ENCODE results near the gene IFIT1B.

The IFIT1B gene

DNA sequence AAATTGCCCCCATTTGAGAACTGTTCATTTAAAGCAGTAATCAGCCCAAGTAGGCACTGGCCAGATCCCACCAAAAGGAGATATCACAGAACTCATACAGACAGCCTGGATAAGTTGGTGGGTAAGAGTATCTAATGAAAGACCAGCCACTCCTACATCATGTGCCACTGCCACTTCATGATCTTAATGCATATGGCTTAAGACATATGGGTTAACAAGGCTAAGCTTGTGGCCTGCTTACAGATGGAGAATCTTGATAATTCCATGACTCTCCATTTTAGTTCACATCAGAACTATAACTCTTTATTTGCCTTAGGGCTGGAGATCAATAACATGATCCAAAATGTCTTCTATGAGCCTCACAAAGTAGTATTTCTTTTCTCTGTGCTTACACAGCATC is 6.8 kb upstream of the IFIT1B start:
- H3K4me3 ChIP-seq (ENCODE audit: low read length): no peak overlapping the region
- DNase-seq (ENCODE audit: low read depth): no peak
- TF ChIP-seq, protein P1, sequence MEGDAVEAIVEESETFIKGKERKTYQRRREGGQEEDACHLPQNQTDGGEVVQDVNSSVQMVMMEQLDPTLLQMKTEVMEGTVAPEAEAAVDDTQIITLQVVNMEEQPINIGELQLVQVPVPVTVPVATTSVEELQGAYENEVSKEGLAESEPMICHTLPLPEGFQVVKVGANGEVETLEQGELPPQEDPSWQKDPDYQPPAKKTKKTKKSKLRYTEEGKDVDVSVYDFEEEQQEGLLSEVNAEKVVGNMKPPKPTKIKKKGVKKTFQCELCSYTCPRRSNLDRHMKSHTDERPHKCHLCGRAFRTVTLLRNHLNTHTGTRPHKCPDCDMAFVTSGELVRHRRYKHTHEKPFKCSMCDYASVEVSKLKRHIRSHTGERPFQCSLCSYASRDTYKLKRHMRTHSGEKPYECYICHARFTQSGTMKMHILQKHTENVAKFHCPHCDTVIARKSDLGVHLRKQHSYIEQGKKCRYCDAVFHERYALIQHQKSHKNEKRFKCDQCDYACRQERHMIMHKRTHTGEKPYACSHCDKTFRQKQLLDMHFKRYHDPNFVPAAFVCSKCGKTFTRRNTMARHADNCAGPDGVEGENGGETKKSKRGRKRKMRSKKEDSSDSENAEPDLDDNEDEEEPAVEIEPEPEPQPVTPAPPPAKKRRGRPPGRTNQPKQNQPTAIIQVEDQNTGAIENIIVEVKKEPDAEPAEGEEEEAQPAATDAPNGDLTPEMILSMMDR (conservative IDR thresholded peaks at IDR 0.05; ENCODE audit: low read length): no peak

DNA sequence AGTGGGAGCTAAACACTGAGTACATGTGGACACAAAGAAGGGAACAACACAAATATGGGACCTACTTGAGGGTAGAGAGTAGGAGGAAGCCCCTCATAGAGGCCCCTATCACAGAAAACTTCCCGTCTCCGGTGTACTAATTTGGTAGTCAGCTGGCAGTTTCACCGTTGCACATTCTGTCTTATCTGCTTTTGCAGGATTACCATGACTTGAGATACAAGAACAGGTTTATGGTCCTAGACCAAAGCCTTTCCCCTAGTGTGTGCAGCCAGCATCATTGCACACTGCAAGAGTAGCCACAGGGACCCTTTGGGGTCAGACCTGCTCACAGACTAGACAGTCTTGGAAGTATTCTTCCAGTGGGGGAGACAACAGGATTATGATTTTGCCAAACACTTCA is 5.9 kb upstream of the IFIT1B start:
- H3K4me3 ChIP-seq (ENCODE audit: low read length): no peak overlapping the region
- no peak for DNase-seq (ENCODE audit: low read depth)
- TF ChIP-seq, protein P1 (conservative IDR thresholded peaks at IDR 0.05; ENCODE audit: low read length): no peak

DNA sequence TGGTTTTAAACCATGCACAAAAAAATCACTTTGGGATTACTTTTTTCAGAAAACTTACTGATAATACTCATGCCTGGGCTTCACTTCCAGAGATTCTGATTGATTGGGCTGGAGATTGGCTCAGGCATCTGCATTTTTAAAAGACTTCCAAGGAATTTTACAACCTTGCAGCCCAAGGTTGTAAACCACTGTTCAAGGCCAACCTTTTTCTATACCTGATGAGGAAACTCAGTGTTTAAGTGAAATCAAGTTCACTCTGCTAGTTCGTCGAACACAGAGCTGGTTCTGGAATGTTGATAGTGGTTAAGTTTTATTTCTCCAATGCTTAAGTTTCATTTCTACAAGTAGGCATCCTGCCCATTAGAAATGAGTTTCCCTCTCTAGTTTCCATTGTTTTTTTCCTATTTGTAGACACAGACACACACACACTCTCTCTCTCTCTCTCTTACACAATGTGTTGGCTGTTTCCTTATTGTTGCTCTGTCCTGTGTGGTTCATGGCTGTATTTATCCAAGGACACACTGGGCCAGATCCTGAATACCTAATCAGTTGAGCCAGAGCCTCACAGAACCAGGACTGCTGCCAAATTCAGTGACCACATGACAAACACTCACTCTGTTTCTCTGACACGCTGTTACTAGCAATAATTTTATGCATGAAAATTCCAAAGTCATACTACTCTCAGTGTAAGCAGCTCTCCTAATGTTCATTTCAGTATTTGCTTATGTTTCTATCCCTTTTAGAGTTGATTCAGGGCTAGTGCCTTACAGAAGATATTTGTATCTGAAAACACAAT is 3.7 kb upstream of the IFIT1B start:
- TF ChIP-seq, protein P1 (conservative IDR thresholded peaks at IDR 0.05; ENCODE audit: low read length): no peak
- DNase-seq (ENCODE audit: low read depth): peak; percentile 99
- peak overlapping the region; percentile 3; the same call in 1 of the 2 replicates for H3K4me3 ChIP-seq (ENCODE audit: low read length)

DNA sequence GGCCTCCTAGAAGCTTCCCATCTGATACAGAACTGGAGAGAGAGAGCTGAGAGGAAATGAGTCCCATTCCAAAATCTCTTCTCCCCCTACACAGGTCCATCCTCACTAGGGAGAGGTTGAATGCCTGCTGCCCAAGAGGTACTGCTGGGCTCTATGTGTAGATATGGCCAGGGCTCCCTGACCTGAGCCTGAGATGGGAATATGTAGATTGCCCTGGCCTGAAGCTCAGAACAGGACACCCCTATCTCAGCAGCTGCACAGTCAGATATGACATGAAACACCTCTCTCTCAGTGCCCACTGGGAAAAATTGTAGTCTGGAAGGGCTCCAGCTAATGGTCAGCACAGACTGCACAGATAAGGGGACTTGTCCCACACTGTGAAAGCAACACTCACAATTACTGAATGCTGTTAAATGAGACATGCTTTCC is 3.1 kb upstream of the IFIT1B start:
- no peak for DNase-seq (ENCODE audit: low read depth)
- no peak overlapping the region for H3K4me3 ChIP-seq (ENCODE audit: low read length)
- TF ChIP-seq, protein P1 (conservative IDR thresholded peaks at IDR 0.05; ENCODE audit: low read length): no peak

DNA sequence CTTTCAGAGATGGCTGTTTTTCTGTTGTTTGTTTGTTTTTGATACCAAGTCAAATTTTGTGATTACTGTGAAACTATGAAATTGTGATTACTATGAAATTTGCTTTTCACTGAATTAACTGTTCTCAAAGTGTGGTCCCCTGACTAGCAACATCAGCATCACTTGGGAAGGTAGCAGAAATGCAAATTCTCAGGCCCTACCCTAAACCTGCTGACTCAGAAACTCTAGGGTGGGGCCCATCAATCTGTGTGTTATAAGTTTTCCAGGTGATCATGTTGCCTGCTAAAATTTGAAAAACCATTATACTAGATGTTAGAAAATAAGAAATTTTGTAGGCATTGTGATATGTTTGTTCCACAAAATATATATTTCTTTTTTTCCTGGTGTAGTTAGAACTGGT is 1.2 kb downstream of the IFIT1B start:
- TF ChIP-seq, protein P1 (conservative IDR thresholded peaks at IDR 0.05; ENCODE audit: low read length): no peak
- DNase-seq (ENCODE audit: low read depth): no peak
- H3K4me3 ChIP-seq (ENCODE audit: low read length): no peak overlapping the region

DNA sequence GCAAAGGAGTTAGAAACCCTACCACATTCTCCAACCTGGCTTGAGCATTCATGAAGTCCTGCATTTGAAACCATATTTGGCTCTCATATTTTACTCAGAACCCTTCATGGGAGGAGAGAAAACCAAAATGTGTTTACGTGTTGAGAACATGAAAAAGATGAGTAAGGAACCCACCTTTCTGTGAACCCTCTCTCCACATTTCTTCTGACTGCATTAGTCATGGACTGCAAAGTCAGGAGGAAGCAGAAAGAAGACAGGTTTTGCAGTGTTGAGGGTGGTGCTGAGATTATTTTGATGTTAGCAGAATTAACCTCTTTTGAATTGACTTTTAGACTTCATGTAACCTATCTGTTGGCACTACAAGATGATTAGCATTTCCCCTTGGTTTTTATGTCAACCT is 4.9 kb downstream of the IFIT1B start:
- H3K4me3 ChIP-seq (ENCODE audit: low read length): no peak overlapping the region
- TF ChIP-seq, protein P1 (conservative IDR thresholded peaks at IDR 0.05; ENCODE audit: low read length): no peak
- no peak for DNase-seq (ENCODE audit: low read depth)

Measured in AG10803 (cell line).